Panc1 (cell line): ENCODE results near the gene VAMP2. TPM values are rescaled to one million over a fixed set of nuclear protein-coding genes. Genes with fewer than 3 reads are reported as not detected.
A peak's percentile ranks its signal among the peaks of the same experiment; 100 is the strongest.

Source experiments
- ATAC-seq: fragments of 200-7000 bp; cut with Tn5 transposase; 2 replicates; pipeline ENCODE4 v1.9.1; 2020; ENCODE audit warnings: mild to moderate bottlenecking, moderate library complexity
- BruUV-seq: library from RNA; stranded (reverse); fragments of 400-500 nt; replicated peaks from 2 replicates; lab custom pipeline; 2021; lab: Mats Ljungman, UMichigan
- CTCF ChIA-PET: fragments of 300-600 bp; sonication (Branson Sonifier 250); formaldehyde crosslinking; loops from one replicate; lab custom pipeline; 2022; ENCODE audit warnings: antibody characterized with exemption; lab: Charles Lee
- POLR2A ChIA-PET: fragments of 300-600 bp; sonication (Branson Sonifier 250); formaldehyde crosslinking; loops from one replicate; lab custom pipeline; 2022; ENCODE audit warnings: antibody characterized with exemption; lab: Charles Lee
- DNase-seq: peaks from one replicate; pipeline ENCODE4 v3.0.0-alpha.2; 2010; ENCODE audit warnings: low read depth, low spot score
- H3K27ac ChIP-seq: 2 replicates; pipeline ENCODE4 v1.5.1; 2011; ENCODE audit warnings: mild to moderate bottlenecking, low read length, inconsistent platforms
- H3K27me3 ChIP-seq: fragments of 200-500 bp; sonication (Bioruptor generic); 2 replicates; pipeline ENCODE4 v1.6.0; 2014; ENCODE audit warnings: low read length, inconsistent platforms; ENCODE audit not compliant: control insufficient read depth, insufficient read depth
- H3K36me3 ChIP-seq: fragments of 200-500 bp; sonication (Bioruptor generic); 2 replicates; pipeline ENCODE4 v1.5.1; 2014; ENCODE audit warnings: inconsistent platforms, mild to moderate bottlenecking, low read length, moderate library complexity; ENCODE audit not compliant: control insufficient read depth, insufficient read depth
- H3K4me1 ChIP-seq: 2 replicates; pipeline ENCODE4 v1.5.1; 2011; ENCODE audit warnings: inconsistent platforms, mild to moderate bottlenecking, low read length, moderate library complexity; ENCODE audit not compliant: control insufficient read depth, insufficient read depth
- H3K4me3 ChIP-seq, 2 experiments: 2 replicates each; pipeline ENCODE4 v1.5.1; 2011 to 2012; ENCODE audit warnings: low read depth in 2 of 2, low read length in 2 of 2, mild to moderate bottlenecking in 2 of 2, inconsistent platforms in 1 of 2, moderate library complexity in 1 of 2
- H3K9me3 ChIP-seq: fragments of 200-500 bp; sonication (Bioruptor generic); 2 replicates; pipeline ENCODE4 v1.5.1; 2014; ENCODE audit warnings: low read depth, mild to moderate bottlenecking, inconsistent platforms, low read length, moderate library complexity; ENCODE audit not compliant: control insufficient read depth, insufficient read depth
- CTCF ChIP-seq: fragments of 450-650 bp; IDR thresholded peaks from 2 replicates; pipeline ENCODE4 v1.5.1; 2017; ENCODE audit warnings: mild to moderate bottlenecking
- POLR2AphosphoS5 ChIP-seq: IDR thresholded peaks from 2 replicates; pipeline ENCODE4 v1.6.1; 2012; ENCODE audit warnings: mild to moderate bottlenecking, low read depth, low read length, moderate library complexity
- REST ChIP-seq, 2 experiments: IDR thresholded peaks; 2 replicates each; pipeline ENCODE4 v1.6.1; 2011 to 2012; ENCODE audit warnings: low read depth in 2 of 2, control low read depth in 1 of 2, low read length in 1 of 2, mild to moderate bottlenecking in 1 of 2, moderate library complexity in 1 of 2; ENCODE audit not compliant: insufficient read depth in 1 of 2
- SIN3A ChIP-seq: IDR thresholded peaks from 2 replicates; pipeline ENCODE4 v1.6.1; 2012; ENCODE audit warnings: low read depth, mild to moderate bottlenecking, low read length, moderate library complexity, borderline replicate concordance; ENCODE audit not compliant: insufficient read depth
- TCF7L2 ChIP-seq: IDR thresholded peaks from 2 replicates; pipeline ENCODE4 v1.6.1; 2011; ENCODE audit warnings: mild to moderate bottlenecking, low read depth, low read length, inconsistent platforms
- in situ Hi-C: cut with HindIII; loops from 2 replicates; pipeline ENCODE4 v1.10.0; 2016; ENCODE audit warnings: low sequenced_read_pairs, low pct_unique_long_range_greater_than_20kb
- intact Hi-C: fragments of 100-400 bp; cut with micrococcal nuclease; formaldehyde crosslinking; loops from one replicate; pipeline ENCODE4 v1.10.0; 2022; ENCODE audit not compliant: unreplicated experiment
- total RNA-seq: library from RNA; stranded (reverse); gene quantifications from one replicate; pipeline ENCODE4 v1.2.1, GENCODE V29; 2021; ENCODE audit not compliant: unreplicated experiment

VAMP2 gene
- total RNA-seq, 1 experiment from 2014 or later = 28.6 TPM

GRCh38 chr17:8124350-8125153 is 38.2 kb downstream of the VAMP2 start:
- in situ Hi-C loops = no loop called here
- peak overlapping the region; percentile 60 to 92 for H3K4me3 ChIP-seq
- ATAC-seq = no peak
- no peaks in the 10 kb centered on the region for H3K27me3 ChIP-seq
- ChIA-PET CTCF (no interaction called here), POLR2A (no interaction called here)
- 0 out of 2 replicates have a peak overlapping the region, but pooled peaks have one; percentile 17 for H3K27ac ChIP-seq
- no peak for DNase-seq
- BruUV-seq = no TSS peak
- H3K4me1 ChIP-seq = peaks cover 7% of the 10 kb centered on the region
- H3K36me3 ChIP-seq = no peaks in the 10 kb centered on the region
- no peak for TF ChIP-seq REST (IDR thresholded peaks at IDR 0.05; ENCODE audit: insufficient read depth in 1 of 2, low read depth in 2 of 2, low read length in 1 of 2)
- TF ChIP-seq TCF7L2 = no peak
- TF ChIP-seq SIN3A = no peak
- no peak for TF ChIP-seq CTCF
- H3K9me3 ChIP-seq = no peaks in the 10 kb centered on the region
- intact Hi-C loops = loop anchor here (10.0 kb wide), 1 partner anchor 100 kb away; no protein-coding TSS in a partner anchor

- H3K4me1 ChIP-seq = peaks cover 7% of the 10 kb centered on the region
- ATAC-seq = no peak
- intact Hi-C loops = loop anchor here (10.0 kb wide), 1 partner anchor 101 kb away; no protein-coding TSS in a partner anchor
- no peak for TF ChIP-seq SIN3A
- no peak for TF ChIP-seq CTCF
- TF ChIP-seq TCF7L2 = no peak
- TF ChIP-seq REST (IDR thresholded peaks at IDR 0.05; ENCODE audit: insufficient read depth in 1 of 2, low read depth in 2 of 2, low read length in 1 of 2) = no peak
- no peak for TF ChIP-seq POLR2AphosphoS5
- ChIA-PET CTCF (no interaction called here), POLR2A (no interaction called here)
- DNase-seq = no peak
- no peaks in the 10 kb centered on the region for H3K27me3 ChIP-seq
- no peaks in the 10 kb centered on the region for H3K9me3 ChIP-seq
- no TSS peak for BruUV-seq
- peak within 1 kb of the TSS; percentile 60 to 92 for H3K4me3 ChIP-seq
- H3K36me3 ChIP-seq = no peaks in the 10 kb centered on the region
- peak within 1 kb of the TSS; percentile 65 for H3K27ac ChIP-seq
- in situ Hi-C loops = no loop called here
Measured at GRCh38 chr17:8123695-8124349, 38.9 kb downstream of the VAMP2 start, which contains the start of gene HES7. HES7 (minus strand) TSS chr17:8124106; CDS start chr17:8124084, 22 bp downstream.
